Heart right ventricle (tissue), 16 donors: Measurements from ENCODE around the gene TTYH3. TPM values are rescaled to one million over a fixed set of nuclear protein-coding genes. Genes with fewer than 3 reads are reported as not detected.

Experiments
- ATAC-seq, 8 donors: fragments of 200-7000 bp; cut with Tn5 transposase; one replicate each; pipeline ENCODE4 v1.9.1; 2020; ENCODE audit warnings: mild to moderate bottlenecking in 8 of 8, moderate library complexity in 8 of 8, moderate number of reproducible peaks in 1 of 8
- DNase-seq, 2 donors: peaks; one replicate each; pipeline ENCODE4 v3.0.0-alpha.2; 2020
- H3K27ac ChIP-seq, 10 donors: fragments of 200-600 bp; sonication (generic) in 2 of 10; one replicate each; pipeline versions ENCODE4 v1.5.0 to v1.8.0; 2020 to 2022; ENCODE audit warnings: mild to moderate bottlenecking in 3 of 10
- H3K27me3 ChIP-seq, 7 donors: fragments of 200-600 bp; one replicate each; pipeline ENCODE4 v1.8.0; 2021 to 2022; ENCODE audit warnings: mild to moderate bottlenecking in 2 of 7
- H3K36me3 ChIP-seq, 9 donors: fragments of 200-600 bp; sonication (generic) in 1 of 9; one replicate each; pipeline versions ENCODE4 v1.5.0 to v1.8.0; 2020 to 2022; ENCODE audit warnings: mild to moderate bottlenecking in 2 of 9
- H3K4me1 ChIP-seq, 9 donors: fragments of 200-600 bp; sonication (generic) in 1 of 9; one replicate each; pipeline versions ENCODE4 v1.5.0 to v1.8.0; 2020 to 2022; ENCODE audit warnings: mild to moderate bottlenecking in 4 of 9
- H3K4me3 ChIP-seq, 10 donors: fragments of 200-600 bp; sonication (generic) in 2 of 10; one replicate each; pipeline versions ENCODE4 v1.5.0 to v1.8.0; 2020 to 2022; ENCODE audit warnings: mild to moderate bottlenecking in 7 of 10, moderate library complexity in 2 of 10
- H3K9me3 ChIP-seq, 11 donors: fragments of 200-600 bp in 10 of 11; sonication (generic) in 2 of 11; one replicate each; pipeline versions ENCODE4 v1.5.0 to v1.8.0; 2013 to 2022; ENCODE audit warnings: mild to moderate bottlenecking in 2 of 11, control low read depth in 1 of 11, moderate library complexity in 1 of 11
- CTCF ChIP-seq, 9 donors: fragments of 200-600 bp; sonication (generic) in 2 of 9; IDR thresholded peaks; one replicate each; pipeline versions ENCODE4 v1.5.0 to v1.8.0; 2021 to 2022; ENCODE audit warnings: antibody characterized with exemption in 9 of 9, mild to moderate bottlenecking in 5 of 9, moderate library complexity in 1 of 9
- WGBS, 2 donors: extraction: QIAGEN DNeasy Blood & Tissue Kit; methylation state at CpG; one replicate each; pipeline ENCODE4 v1.1.7; 2013; ENCODE audit warnings: inconsistent platforms in 1 of 2; 5-methylcytosine and 5-hydroxymethylcytosine counted together
- intact Hi-C, 10 donors: fragments of 100-400 bp; cut with DNase I; formaldehyde crosslinking; loops; one replicate each; pipeline versions ENCODE4 v1.11.1 to v1.14.2; 2022
- polyA plus RNA-seq, 2 donors: library from polyadenylated mRNA; stranded (reverse); fragments of 200-250 nt; gene quantifications; one replicate each; pipeline ENCODE4 v1.2.3, GENCODE V29; 2013
- total RNA-seq, 10 donors: library from RNA; stranded (reverse); fragmentation: NEBNext Ultra II Directional in 3 of 10; extraction: Animal tissue kit (Norgen Biotek cat#: 25700) in 3 of 10; gene quantifications; one replicate each; pipeline versions ENCODE4 v1.2.1 to v1.2.4, GENCODE V29; 2021 to 2023
- donor health status: Arrhythmogenic right ventricular cardiomyopathy.
- donor health status: ischemic (EF 13 %, LVEDD 7.1; RV severe dilation, severe dysfunction).
- donor health status: healthy with polysubstance abuse.
- donor health status: DM: no; HTN: yes; CAD: no.
- donor health status: DM: no; HTN: no; CAD: no.
- donor health status: ischemic (EF 25% LVEDD 6.9; RV normal size, moderate dysfunction).
- donor health status: ischemic (EF 25% LVEDD 5.7; RV mildly dilated, moderate dysfunction).
- donor health status: healthy.
- donor health status: DM: yes; HTN: yes; CAD: no.
- donor health status: Ischemic cardiomyopathy.
- donor health status: ischemic (EF 35%, LVEDD 5.7; RV mildly dilated, moderate dysfunction).
- donor health status: nonischemic (EF 11% LVEDD 7.7; RV severe dilation, severe dysfunction).
- donor health status: DM: yes; HTN: yes; CAD: no.
- donor health status: PGD.
- donor health status: ischemic (EF 29% LVEDD 5.4; RV normal size, mild dysfunction).
- donor health status: nonischemic (EF 23%, LVEDD 6.1; RV moderate dilation, normal function).

Gene TTYH3
- total and polyA plus RNA-seq, 12 donors = 7.0 to 37.5 (median 9.0) TPM

GRCh38 chr7:2644220-2644561 lies 12.4 kb downstream of the TTYH3 start:
- H3K27me3 ChIP-seq = no peaks in the 10 kb centered on the region
- H3K9me3 ChIP-seq = no peaks in the 10 kb centered on the region
- H3K27ac ChIP-seq = peak overlapping the region in 5 of 10 donors; percentile 0 to 61 (median 33)
- H3K4me1 ChIP-seq = peaks cover 17 to 72% (median 48%) of the 10 kb centered on the region in 9 donors
- 74 to 78% methylated on average over 6 of the region's 6 CpGs for WGBS, 2 donors
- H3K36me3 ChIP-seq = peaks cover 0 to 32% (median 11%) of the 10 kb centered on the region in 9 donors
- intact Hi-C loops = loop anchor here in 3 of 10 donors (5.0 kb wide), 2 partner anchors 37 to 42 kb away; no protein-coding TSS in a partner anchor
- no peak overlapping the region for H3K4me3 ChIP-seq
- no peak for DNase-seq
- ATAC-seq = no peak
- TF ChIP-seq CTCF (IDR thresholded peaks at IDR 0.05) = no peak

- DNase-seq (no peak), ATAC-seq (peak in 2 of 8 donors; percentile 15 to 28)
- intact Hi-C loops = loop anchor here in 3 of 10 donors (5.0 kb wide), 2 partner anchors 37 to 42 kb away; no protein-coding TSS in a partner anchor
- peak overlapping the region in 7 of 10 donors; percentile 0 to 61 (median 33) for H3K27ac ChIP-seq
- 64 to 75% methylated on average over 18 of the region's 18 CpGs for WGBS, 2 donors
- peaks cover 15 to 66% (median 43%) of the 10 kb centered on the region in 9 donors for H3K4me1 ChIP-seq
- H3K9me3 ChIP-seq = no peaks in the 10 kb centered on the region
- TF ChIP-seq CTCF (IDR thresholded peaks at IDR 0.05) = no peak
- H3K27me3 ChIP-seq = no peaks in the 10 kb centered on the region
- peaks cover 0 to 33% (median 11%) of the 10 kb centered on the region in 9 donors for H3K36me3 ChIP-seq
- H3K4me3 ChIP-seq = peak overlapping the region in 1 of 10 donors; percentile 3
These were observed 12.9 kb downstream of the TTYH3 start for GRCh38 chr7:2644562-2645273.

GRCh38 chr7:2645274-2645868 lies 13.6 kb downstream of the TTYH3 start:
- Histone ChIP-seq H3K4me1 (peaks cover 15 to 60% (median 38%) of the 10 kb centered on the region in 9 donors), H3K27me3 (no peaks in the 10 kb centered on the region), H3K27ac (peak overlapping the region in 4 of 10 donors; percentile 15 to 61 (median 28)), H3K36me3 (peaks cover 0 to 38% (median 11%) of the 10 kb centered on the region in 9 donors), H3K4me3 (peak overlapping the region in 1 of 10 donors; percentile 3), H3K9me3 (no peaks in the 10 kb centered on the region)
- DNase-seq (no peak), ATAC-seq (no peak)
- intact Hi-C loops = no loop called here
- 55 to 61% methylated on average over 14 of the region's 14 CpGs for WGBS, 2 donors
- TF ChIP-seq CTCF (IDR thresholded peaks at IDR 0.05) = no peak

GRCh38 chr7:2646336-2646679 lies 14.5 kb downstream of the TTYH3 start:
- Histone ChIP-seq H3K9me3 (no peaks in the 10 kb centered on the region), H3K4me3 (no peak overlapping the region), H3K27ac (no peak overlapping the region), H3K27me3 (no peaks in the 10 kb centered on the region), H3K36me3 (peaks cover 0 to 46% (median 11%) of the 10 kb centered on the region in 9 donors), H3K4me1 (peaks cover 10 to 51% (median 29%) of the 10 kb centered on the region in 9 donors)
- no peak for DNase-seq
- intact Hi-C loops = no loop called here
- ATAC-seq = no peak
- 79 to 92% methylated on average over 10 of the region's 10 CpGs for WGBS, 2 donors
- no peak for TF ChIP-seq CTCF (IDR thresholded peaks at IDR 0.05)
